Peyer's patch (tissue), 4 donors: ENCODE measurements around the gene UIMC1. TPM values are rescaled to one million over a fixed set of nuclear protein-coding genes. Genes with fewer than 3 reads are reported as not detected.

Experiments
- DNase-seq, 3 donors: peaks; one replicate each; pipeline ENCODE4 v3.0.0-alpha.2; 2017 to 2019
- H3K27ac ChIP-seq, 4 donors: fragments of 200-600 bp; sonication (generic); one replicate each; pipeline ENCODE4 v1.5.1; 2016 to 2019
- H3K27me3 ChIP-seq, 2 donors: fragments of 200-600 bp; sonication (generic); one replicate each; pipeline ENCODE4 v1.5.1; 2019
- H3K36me3 ChIP-seq, 3 donors: fragments of 200-600 bp; sonication (generic); one replicate each; pipeline ENCODE4 v1.5.1; 2016 to 2019
- H3K4me1 ChIP-seq, 4 donors: fragments of 200-600 bp; sonication (generic); one replicate each; pipeline ENCODE4 v1.5.1; 2016 to 2019
- H3K4me3 ChIP-seq, 4 donors: fragments of 200-600 bp; sonication (generic); 1 replicate in 3 of 4; 2 replicates in 1 of 4; pipeline ENCODE4 v1.5.1; 2016 to 2019; ENCODE audit warnings: mild to moderate bottlenecking in 1 of 4
- H3K9me3 ChIP-seq, 4 donors: fragments of 200-600 bp; sonication (generic); one replicate each; pipeline ENCODE4 v1.5.1; 2016 to 2019; ENCODE audit warnings: mild to moderate bottlenecking in 1 of 4
- CTCF ChIP-seq, 6 experiments: fragments of 450-650 bp in 4 of 6; fragments of 200-600 bp in 2 of 6; sonication (generic) in 1 of 6; IDR thresholded peaks; one replicate each; pipeline ENCODE4 v1.5.1; 2017 to 2019; ENCODE audit warnings: antibody characterized with exemption in 6 of 6, mild to moderate bottlenecking in 3 of 6, moderate library complexity in 1 of 6
- POLR2A ChIP-seq, 2 donors: fragments of 450-650 bp; IDR thresholded peaks; one replicate each; pipeline ENCODE4 v1.5.1; 2017; ENCODE audit warnings: antibody characterized with exemption in 2 of 2, mild to moderate bottlenecking in 2 of 2, moderate library complexity in 2 of 2
- total RNA-seq, 4 donors: library from RNA; depleted of rRNA; stranded (reverse); fragments of >200 nt; gene quantifications; one replicate each; pipeline ENCODE4 v1.1.0, GENCODE V29; 2016

Gene UIMC1
- total RNA-seq, 4 donors from 2014 or later: 22.4 to 111 (median 41.3) TPM

- Histone ChIP-seq H3K4me3 (no peak overlapping the region), H3K9me3 (no peaks in the 10 kb centered on the region), H3K27ac (no peak overlapping the region), H3K36me3 (peaks cover 0 to 40% (median 0%) of the 10 kb centered on the region in 3 donors), H3K27me3 (no peaks in the 10 kb centered on the region), H3K4me1 (peaks cover 0 to 3% (median 0%) of the 10 kb centered on the region in 4 donors)
- TF ChIP-seq CTCF (IDR thresholded peaks at IDR 0.05) (no peak), POLR2A (IDR thresholded peaks at IDR 0.05) (no peak)
- DNase-seq: no peak
These were observed 36.5 kb upstream of the UIMC1 start for GRCh38 chr5:177043114-177043513.

- no peak overlapping the region for H3K4me3 ChIP-seq
- no peak for DNase-seq
- H3K27me3 ChIP-seq: no peaks in the 10 kb centered on the region
- H3K27ac ChIP-seq: no peak overlapping the region
- TF ChIP-seq CTCF (IDR thresholded peaks at IDR 0.05) (no peak), POLR2A (IDR thresholded peaks at IDR 0.05) (no peak)
- peaks cover 0 to 40% (median 0%) of the 10 kb centered on the region in 3 donors for H3K36me3 ChIP-seq
- peaks cover 0 to 3% (median 0%) of the 10 kb centered on the region in 4 donors for H3K4me1 ChIP-seq
- H3K9me3 ChIP-seq: no peaks in the 10 kb centered on the region
These were observed 35.4 kb upstream of the UIMC1 start for GRCh38 chr5:177041936-177042335.

GRCh38 chr5:177040814-177041420, 34.3 kb upstream of the UIMC1 start:
- Histone ChIP-seq H3K9me3 (no peaks in the 10 kb centered on the region), H3K4me3 (no peak overlapping the region), H3K4me1 (peaks cover 0 to 3% (median 0%) of the 10 kb centered on the region in 4 donors), H3K36me3 (peaks cover 0 to 40% (median 0%) of the 10 kb centered on the region in 3 donors), H3K27me3 (no peaks in the 10 kb centered on the region), H3K27ac (no peak overlapping the region)
- no peak for TF ChIP-seq POLR2A (IDR thresholded peaks at IDR 0.05)
- no peak for DNase-seq

- H3K4me1 ChIP-seq: no peaks in the 10 kb centered on the region
- no peaks in the 10 kb centered on the region for H3K9me3 ChIP-seq
- no peak overlapping the region for H3K27ac ChIP-seq
- no peak for TF ChIP-seq CTCF (IDR thresholded peaks at IDR 0.05)
- no peak for TF ChIP-seq POLR2A (IDR thresholded peaks at IDR 0.05)
- no peaks in the 10 kb centered on the region for H3K27me3 ChIP-seq
- H3K4me3 ChIP-seq: no peak overlapping the region
- H3K36me3 ChIP-seq: peaks cover 0 to 14% (median 0%) of the 10 kb centered on the region in 3 donors
- no peak for DNase-seq
These were observed 30.3 kb upstream of the UIMC1 start for GRCh38 chr5:177036921-177037320.

GRCh38 chr5:177036443-177036842, 29.9 kb upstream of the UIMC1 start:
- Histone ChIP-seq H3K9me3 (no peaks in the 10 kb centered on the region), H3K4me1 (no peaks in the 10 kb centered on the region), H3K36me3 (peaks cover 0 to 10% (median 0%) of the 10 kb centered on the region in 3 donors), H3K27ac (no peak overlapping the region), H3K27me3 (no peaks in the 10 kb centered on the region), H3K4me3 (no peak overlapping the region)
- TF ChIP-seq POLR2A (IDR thresholded peaks at IDR 0.05): no peak
- TF ChIP-seq CTCF (IDR thresholded peaks at IDR 0.05): no peak
- DNase-seq: no peak

GRCh38 chr5:177035976-177036375, 29.4 kb upstream of the UIMC1 start:
- no peaks in the 10 kb centered on the region for H3K4me1 ChIP-seq
- H3K36me3 ChIP-seq: peaks cover 0 to 5% (median 0%) of the 10 kb centered on the region in 3 donors
- no peak for DNase-seq
- H3K27me3 ChIP-seq: no peaks in the 10 kb centered on the region
- no peak overlapping the region for H3K4me3 ChIP-seq
- no peak overlapping the region for H3K27ac ChIP-seq
- no peaks in the 10 kb centered on the region for H3K9me3 ChIP-seq
- no peak for TF ChIP-seq CTCF (IDR thresholded peaks at IDR 0.05)
- TF ChIP-seq POLR2A (IDR thresholded peaks at IDR 0.05): no peak
